Testis (tissue), 3 donors: Measurements from ENCODE around the gene PPP2R2D. TPM values are rescaled to one million over a fixed set of nuclear protein-coding genes. Genes with fewer than 3 reads are reported as not detected.

ENCODE experiments used
- DNase-seq: peaks from one replicate; pipeline ENCODE4 v3.0.0-alpha.2; 2019
- H3K27ac ChIP-seq, 2 donors: fragments of 200-600 bp; sonication (generic); one replicate each; pipeline ENCODE4 v1.5.1; 2019
- H3K27me3 ChIP-seq: fragments of 200-600 bp; sonication (generic); one replicate; pipeline ENCODE4 v1.5.1; 2019
- H3K36me3 ChIP-seq: fragments of 200-600 bp; sonication (generic); one replicate; pipeline ENCODE4 v1.5.1; 2017; ENCODE audit warnings: low read depth; ENCODE audit errors: missing control alignments
- H3K4me1 ChIP-seq: fragments of 200-600 bp; sonication (generic); one replicate; pipeline ENCODE4 v1.5.1; 2019
- H3K4me3 ChIP-seq, 2 donors: fragments of 200-600 bp; sonication (generic); one replicate each; pipeline ENCODE4 v1.5.1; 2017 to 2019
- H3K9me3 ChIP-seq: fragments of 200-600 bp; sonication (generic); one replicate; pipeline ENCODE4 v1.5.1; 2017
- CTCF ChIP-seq, 3 experiments: fragments of 450-650 bp in 2 of 3; fragments of 200-600 bp in 1 of 3; sonication (generic) in 1 of 3; IDR thresholded peaks; one replicate each; pipeline ENCODE4 v1.5.1; 2016 to 2019; ENCODE audit warnings: antibody characterized with exemption in 3 of 3, mild to moderate bottlenecking in 2 of 3, moderate library complexity in 1 of 3
- POLR2A ChIP-seq: fragments of 450-650 bp; IDR thresholded peaks from one replicate; pipeline ENCODE4 v1.6.1; 2017; ENCODE audit warnings: antibody characterized with exemption, mild to moderate bottlenecking, moderate library complexity
- WGBS, 2 donors: methylation state at CpG; one replicate each; pipeline ENCODE4 v1.1.5; 2018; 5-methylcytosine and 5-hydroxymethylcytosine counted together
- intact Hi-C: fragments of 100-400 bp; cut with DNase I; formaldehyde crosslinking; loops from one replicate; pipeline ENCODE4 v1.15.1; 2023; ENCODE audit warnings: low total_unique reads
- polyA plus RNA-seq: library from polyadenylated mRNA; stranded (reverse); fragments of 350-450 nt; fragmentation: Illumina TruSeq; extraction: RNeasy Lipid Tissue Mini Kit (QIAGEN cat#74804); gene quantifications from one replicate; pipeline ENCODE4 v1.2.3, GENCODE V29; 2014; ENCODE audit warnings: low read depth, low replicate concordance; ENCODE audit not compliant: insufficient read depth
- total RNA-seq, 2 donors: library from RNA; depleted of rRNA; stranded (reverse); fragments of >200 nt; gene quantifications; one replicate each; pipeline ENCODE4 v1.2.3, GENCODE V29; 2016

PPP2R2D gene
- total and polyA plus RNA-seq, 3 donors from 2014 or later, result 34.9 to 49.2 (median 48.5) TPM

GRCh38 chr10:131920151-131920550, 19.3 kb downstream of the PPP2R2D start:
- Histone ChIP-seq H3K4me1 (no peaks in the 10 kb centered on the region), H3K27me3 (no peaks in the 10 kb centered on the region), H3K27ac (no peak overlapping the region), H3K4me3 (no peak overlapping the region), H3K36me3 (no peaks in the 10 kb centered on the region), H3K9me3 (no peaks in the 10 kb centered on the region)
- TF ChIP-seq POLR2A, result no peak
- no peak for TF ChIP-seq CTCF (IDR thresholded peaks at IDR 0.05)
- WGBS, 2 donors, result 84 to 89% methylated on average over 10 to 11 of the region's 11 CpGs
- no peak for DNase-seq
- intact Hi-C loops, result no loop called here

- TF ChIP-seq POLR2A (no peak), CTCF (IDR thresholded peaks at IDR 0.05) (no peak)
- Histone ChIP-seq H3K27ac (no peak overlapping the region), H3K4me3 (no peak overlapping the region), H3K9me3 (no peaks in the 10 kb centered on the region), H3K27me3 (no peaks in the 10 kb centered on the region), H3K4me1 (no peaks in the 10 kb centered on the region), H3K36me3 (no peaks in the 10 kb centered on the region)
- intact Hi-C loops, result no loop called here
- 78 to 85% methylated on average over 5 of the region's 5 CpGs for WGBS, 2 donors
- no peak for DNase-seq
These were observed 19.9 kb downstream of the PPP2R2D start for GRCh38 chr10:131920693-131921092.

DNA sequence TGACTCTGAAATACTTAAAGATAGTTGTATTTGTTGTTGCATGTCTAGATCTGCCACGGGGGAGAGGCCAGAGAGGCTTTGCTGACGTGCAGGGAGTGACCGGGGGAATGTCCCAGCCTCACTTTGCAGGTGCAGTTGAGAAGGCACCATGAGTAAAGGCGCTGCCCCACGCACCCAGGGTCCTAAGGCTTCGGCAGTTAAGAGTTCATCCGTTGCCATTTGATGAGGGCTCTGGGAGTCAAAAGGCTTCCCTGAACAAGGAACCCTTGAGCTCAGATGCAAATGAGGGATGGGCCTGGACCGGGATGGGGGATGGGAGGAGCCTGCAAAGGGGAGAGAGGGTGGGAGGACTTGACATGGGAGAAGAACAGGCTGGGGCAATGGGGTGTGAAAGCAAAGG, 20.4 kb downstream of the PPP2R2D start:
- intact Hi-C loops, result no loop called here
- DNase-seq, result no peak
- Histone ChIP-seq H3K27me3 (no peaks in the 10 kb centered on the region), H3K4me3 (no peak overlapping the region), H3K9me3 (no peaks in the 10 kb centered on the region), H3K4me1 (no peaks in the 10 kb centered on the region), H3K27ac (no peak overlapping the region), H3K36me3 (no peaks in the 10 kb centered on the region)
- no peak for TF ChIP-seq POLR2A
- no peak for TF ChIP-seq CTCF (IDR thresholded peaks at IDR 0.05)
- 47 to 71% methylated on average over 8 of the region's 8 CpGs for WGBS, 2 donors

GRCh38 chr10:131923038-131923756, 22.4 kb downstream of the PPP2R2D start:
- Histone ChIP-seq H3K27ac (no peak overlapping the region), H3K36me3 (no peaks in the 10 kb centered on the region), H3K9me3 (no peaks in the 10 kb centered on the region), H3K27me3 (no peaks in the 10 kb centered on the region), H3K4me3 (no peak overlapping the region), H3K4me1 (peaks cover 2% of the 10 kb centered on the region)
- WGBS, 2 donors, result 92% methylated on average over 11 of the region's 11 CpGs
- TF ChIP-seq CTCF (IDR thresholded peaks at IDR 0.05) (no peak), POLR2A (no peak)
- intact Hi-C loops, result no loop called here
- DNase-seq, result no peak

GRCh38 chr10:131925011-131925649, 24.3 kb downstream of the PPP2R2D start:
- Histone ChIP-seq H3K4me3 (no peak overlapping the region), H3K27me3 (no peaks in the 10 kb centered on the region), H3K27ac (no peak overlapping the region), H3K9me3 (no peaks in the 10 kb centered on the region), H3K36me3 (no peaks in the 10 kb centered on the region), H3K4me1 (peaks cover 14% of the 10 kb centered on the region)
- DNase-seq, result no peak
- TF ChIP-seq CTCF (IDR thresholded peaks at IDR 0.05) (no peak), POLR2A (no peak)
- intact Hi-C loops, result no loop called here
